NB4 (cell line): ENCODE measurements around the gene CHKA.

ENCODE experiments used
- DNase-seq: peaks from one replicate; pipeline ENCODE4 v3.0.0; 2010; ENCODE audit warnings: low read depth
- H3K4me3 ChIP-seq: one replicate; pipeline ENCODE4 v1.5.1; 2011; ENCODE audit warnings: mild to moderate bottlenecking, low read depth, low read length, moderate library complexity
- MYC ChIP-seq: IDR thresholded peaks from 2 replicates; pipeline ENCODE4 v1.6.1; 2011; ENCODE audit warnings: low read depth, low read length
- POLR2A ChIP-seq: IDR thresholded peaks from 2 replicates; pipeline ENCODE4 v1.6.1; 2011; ENCODE audit warnings: mild to moderate bottlenecking; ENCODE audit not compliant: insufficient read length; ENCODE audit errors: extremely low read depth
- TF ChIP-seq, protein P1 (sequence below): IDR thresholded peaks from one replicate; pipeline ENCODE4 v1.5.1; 2012; ENCODE audit warnings: low read depth, low read length
- TF ChIP-seq, protein P2 (sequence below): IDR thresholded peaks from 2 replicates; pipeline ENCODE4 v1.6.1; 2011; ENCODE audit warnings: low read depth, low read length

CHKA gene

DNA sequence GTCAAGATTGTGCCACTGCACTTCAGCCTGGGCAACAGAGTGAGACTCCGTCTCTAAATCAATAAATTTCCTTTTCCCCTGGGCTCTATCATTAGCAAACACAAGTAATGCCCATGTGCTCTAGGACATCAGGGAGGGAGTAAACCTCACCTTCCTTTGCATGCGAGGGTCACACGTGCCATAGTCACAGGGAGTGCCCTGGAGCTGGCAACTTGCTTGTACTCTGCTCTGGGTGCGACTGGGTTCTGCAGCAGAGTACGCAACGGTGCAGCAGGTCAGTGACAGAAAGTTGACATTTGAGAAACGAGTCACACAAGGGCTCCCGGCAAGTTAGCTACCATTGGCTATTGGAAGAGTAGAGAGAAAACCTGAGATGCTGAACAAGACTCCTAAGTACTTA is 32.6 kb upstream of the CHKA start:
- H3K4me3 ChIP-seq: no peak overlapping the region
- no peak for DNase-seq
- TF ChIP-seq, protein P1, sequence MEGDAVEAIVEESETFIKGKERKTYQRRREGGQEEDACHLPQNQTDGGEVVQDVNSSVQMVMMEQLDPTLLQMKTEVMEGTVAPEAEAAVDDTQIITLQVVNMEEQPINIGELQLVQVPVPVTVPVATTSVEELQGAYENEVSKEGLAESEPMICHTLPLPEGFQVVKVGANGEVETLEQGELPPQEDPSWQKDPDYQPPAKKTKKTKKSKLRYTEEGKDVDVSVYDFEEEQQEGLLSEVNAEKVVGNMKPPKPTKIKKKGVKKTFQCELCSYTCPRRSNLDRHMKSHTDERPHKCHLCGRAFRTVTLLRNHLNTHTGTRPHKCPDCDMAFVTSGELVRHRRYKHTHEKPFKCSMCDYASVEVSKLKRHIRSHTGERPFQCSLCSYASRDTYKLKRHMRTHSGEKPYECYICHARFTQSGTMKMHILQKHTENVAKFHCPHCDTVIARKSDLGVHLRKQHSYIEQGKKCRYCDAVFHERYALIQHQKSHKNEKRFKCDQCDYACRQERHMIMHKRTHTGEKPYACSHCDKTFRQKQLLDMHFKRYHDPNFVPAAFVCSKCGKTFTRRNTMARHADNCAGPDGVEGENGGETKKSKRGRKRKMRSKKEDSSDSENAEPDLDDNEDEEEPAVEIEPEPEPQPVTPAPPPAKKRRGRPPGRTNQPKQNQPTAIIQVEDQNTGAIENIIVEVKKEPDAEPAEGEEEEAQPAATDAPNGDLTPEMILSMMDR: no peak
- TF ChIP-seq MYC: no peak
- TF ChIP-seq POLR2A: no peak
- TF ChIP-seq, protein P2, sequence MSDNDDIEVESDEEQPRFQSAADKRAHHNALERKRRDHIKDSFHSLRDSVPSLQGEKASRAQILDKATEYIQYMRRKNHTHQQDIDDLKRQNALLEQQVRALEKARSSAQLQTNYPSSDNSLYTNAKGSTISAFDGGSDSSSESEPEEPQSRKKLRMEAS: no peak

DNA sequence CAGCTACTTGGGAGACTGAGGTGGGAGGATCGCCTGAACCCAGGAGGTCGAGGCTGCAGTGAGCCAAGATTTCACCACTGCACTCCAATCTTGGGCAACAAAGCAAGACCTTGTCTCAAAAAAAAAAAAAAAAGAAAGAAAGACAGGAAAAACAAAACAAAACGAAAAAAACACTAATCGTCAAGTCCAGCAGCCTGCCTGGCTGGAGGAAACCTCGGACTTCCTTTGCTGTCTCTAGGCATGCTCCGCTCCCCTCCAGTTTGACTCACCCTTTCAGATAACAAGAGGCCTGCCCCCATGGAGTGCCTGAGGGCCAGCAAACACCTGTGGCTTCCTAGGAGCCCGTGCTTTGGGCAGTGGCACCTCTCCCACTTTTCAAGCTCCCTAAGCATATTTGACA is 28.8 kb upstream of the CHKA start:
- TF ChIP-seq POLR2A (no peak), MYC (no peak)
- TF ChIP-seq, protein P1: no peak
- TF ChIP-seq, protein P2: no peak
- DNase-seq: peak; percentile 62

DNA sequence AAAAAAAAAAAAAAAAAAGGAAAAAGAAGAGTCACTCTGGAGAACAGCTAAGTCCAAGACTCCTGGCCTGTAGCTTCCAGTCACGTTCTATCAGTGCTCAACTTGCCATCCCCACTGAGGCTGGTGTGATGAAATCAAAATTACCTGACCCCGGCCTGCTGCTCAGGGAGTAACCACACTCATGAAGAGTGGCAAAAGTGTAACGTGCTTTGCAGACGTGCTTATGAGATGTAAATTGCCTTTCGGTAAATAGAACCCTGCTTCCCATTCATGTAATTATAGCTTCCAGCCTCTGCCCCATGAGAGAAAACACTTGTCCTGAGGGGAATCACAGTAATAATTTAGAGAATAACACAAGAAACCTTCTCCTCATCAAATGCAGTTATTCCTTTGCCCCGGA is 28.2 kb upstream of the CHKA start:
- TF ChIP-seq MYC (no peak), POLR2A (no peak)
- TF ChIP-seq, protein P1: no peak
- TF ChIP-seq, protein P2: no peak
- H3K4me3 ChIP-seq: no peak overlapping the region
- no peak for DNase-seq

More for the DNA sequence above, 28.8 kb upstream of the CHKA start:
- no peak overlapping the region for H3K4me3 ChIP-seq

DNA sequence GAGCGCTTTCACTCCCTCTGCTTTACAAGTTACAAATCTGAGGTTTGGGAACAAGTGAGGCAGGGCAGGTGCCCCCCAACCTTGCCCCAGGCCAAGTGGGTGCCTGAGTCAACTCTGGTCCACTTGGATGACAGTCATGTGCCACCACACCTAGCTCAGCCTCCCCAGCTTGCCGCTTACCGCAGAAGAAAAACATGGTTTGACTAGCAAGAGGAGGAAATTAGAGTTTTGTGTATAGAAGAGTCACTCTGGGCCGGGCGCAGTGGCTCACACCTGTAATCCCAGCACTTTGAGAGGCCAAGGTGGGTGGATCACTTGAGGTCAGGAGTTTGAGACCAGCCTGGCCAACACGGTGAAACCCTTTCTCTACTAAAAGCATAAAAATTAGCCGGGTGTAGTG is 27.7 kb upstream of the CHKA start:
- TF ChIP-seq, protein P2: no peak
- TF ChIP-seq, protein P1: no peak
- TF ChIP-seq MYC (no peak), POLR2A (no peak)
- no peak overlapping the region for H3K4me3 ChIP-seq
- DNase-seq: no peak

DNA sequence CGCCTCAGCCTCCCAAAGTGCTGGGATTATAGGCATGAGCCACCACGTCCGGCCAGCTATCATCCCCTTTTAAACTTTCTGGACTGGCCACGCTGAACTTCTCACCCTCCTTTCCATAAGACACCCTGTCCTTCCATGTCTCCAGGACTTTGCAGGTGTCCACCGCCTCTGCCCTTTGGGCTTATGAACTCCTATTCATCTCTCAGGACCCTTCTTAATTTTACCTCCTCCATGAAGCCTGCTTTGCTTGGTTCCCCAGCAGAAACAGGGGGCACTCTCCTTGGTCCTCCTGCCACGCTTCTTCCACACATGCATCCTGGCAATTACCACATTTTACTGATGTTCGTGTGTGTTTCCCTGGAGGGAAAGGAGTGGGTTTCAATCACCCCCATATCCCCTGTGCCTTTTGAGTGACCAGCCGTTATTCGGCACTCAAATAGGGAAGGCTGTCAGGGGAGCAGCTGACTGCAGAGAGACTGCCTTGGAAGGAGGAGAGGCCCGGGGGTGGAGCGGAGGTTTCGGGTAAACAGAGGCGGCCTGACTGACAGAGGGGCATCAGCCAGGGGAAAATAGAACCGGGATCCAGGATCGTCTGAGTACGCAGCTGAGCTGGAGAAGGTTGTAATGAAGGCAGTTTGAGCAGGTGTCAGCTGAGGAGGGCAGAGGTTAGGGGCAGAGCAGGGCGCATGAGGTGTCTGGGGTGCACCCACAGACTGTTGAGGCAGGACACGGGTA is 27.1 kb upstream of the CHKA start:
- TF ChIP-seq, protein P1: no peak
- TF ChIP-seq POLR2A (no peak), MYC (no peak)
- TF ChIP-seq, protein P2: no peak

More for the DNA sequence above, 27.1 kb upstream of the CHKA start:
- no peak overlapping the region for H3K4me3 ChIP-seq
- DNase-seq: no peak
